Mesenchymal stem cell (in vitro differentiated cells and primary cell): ENCODE data around the gene CCT3.
A peak's percentile ranks its signal among the peaks of the same experiment; 100 is the strongest.

Experiments used
- DNase-seq: peaks from one replicate; pipeline ENCODE4 v3.0.0-alpha.2; 2013
- H2AFZ ChIP-seq: one replicate; pipeline ENCODE4 v1.6.1; 2013; ENCODE audit warnings: low read depth, mild to moderate bottlenecking, control low read depth, inconsistent platforms, low read length, moderate library complexity
- H2AK5ac ChIP-seq: 2 replicates; pipeline ENCODE4 v1.6.1; 2013; ENCODE audit warnings: low read length, moderate library complexity, mild to moderate bottlenecking, inconsistent platforms; ENCODE audit not compliant: severe bottlenecking
- H2BK120ac ChIP-seq: one replicate; pipeline ENCODE4 v1.6.1; 2013; ENCODE audit warnings: low read depth, mild to moderate bottlenecking, inconsistent platforms, low read length, moderate library complexity
- H2BK12ac ChIP-seq, 2 experiments: one replicate each; pipeline ENCODE4 v1.6.1; 2013; ENCODE audit warnings: inconsistent platforms in 2 of 2, low read length in 2 of 2, mild to moderate bottlenecking in 2 of 2, moderate library complexity in 2 of 2, control low read depth in 1 of 2
- H2BK15ac ChIP-seq: one replicate; pipeline ENCODE4 v1.6.1; 2013; ENCODE audit warnings: mild to moderate bottlenecking, low read depth, inconsistent platforms; ENCODE audit not compliant: poor library complexity, severe bottlenecking
- H2BK5ac ChIP-seq: 2 replicates; pipeline ENCODE4 v1.6.1; 2013; ENCODE audit warnings: low read depth, mild to moderate bottlenecking, low read length, control low read depth, inconsistent platforms; ENCODE audit not compliant: poor library complexity, severe bottlenecking
- H3K14ac ChIP-seq, 2 experiments: one replicate each; pipeline ENCODE4 v1.6.1; 2013; ENCODE audit warnings: inconsistent platforms in 2 of 2, low read length in 2 of 2, control low read depth in 1 of 2, mild to moderate bottlenecking in 1 of 2, moderate library complexity in 1 of 2
- H3K18ac ChIP-seq, 2 experiments: one replicate each; pipeline ENCODE4 v1.6.1; 2013; ENCODE audit warnings: inconsistent platforms in 2 of 2, low read length in 2 of 2, control low read depth in 1 of 2, low read depth in 1 of 2, mild to moderate bottlenecking in 1 of 2
- H3K23ac ChIP-seq, 2 experiments: one replicate each; pipeline ENCODE4 v1.6.1; 2013; ENCODE audit warnings: inconsistent platforms in 2 of 2, low read length in 2 of 2, mild to moderate bottlenecking in 2 of 2, moderate library complexity in 2 of 2, control low read depth in 1 of 2
- H3K27ac ChIP-seq: 2 replicates; pipeline ENCODE4 v1.5.1; 2013; ENCODE audit warnings: mild to moderate bottlenecking, moderate library complexity, low read length, control low read depth, inconsistent platforms; ENCODE audit not compliant: poor library complexity, severe bottlenecking
- H3K27me3 ChIP-seq, 2 experiments: 2 replicates each; pipeline versions ENCODE4 v1.6.1 to v1.7.0; 2013; ENCODE audit warnings: low read length in 2 of 2, mild to moderate bottlenecking in 2 of 2, moderate library complexity in 2 of 2, control low read depth in 1 of 2, inconsistent platforms in 1 of 2; ENCODE audit not compliant: control insufficient read depth in 1 of 2, insufficient read depth in 1 of 2
- H3K36me3 ChIP-seq, 2 experiments: 2 replicates each; pipeline versions ENCODE4 v1.6.1 to v1.7.0; 2013; ENCODE audit warnings: low read length in 2 of 2, control low read depth in 1 of 2, inconsistent platforms in 1 of 2, low read depth in 1 of 2, mild to moderate bottlenecking in 1 of 2; ENCODE audit not compliant: insufficient read depth in 2 of 2, control insufficient read depth in 1 of 2
- H3K4ac ChIP-seq, 2 experiments: one replicate each; pipeline ENCODE4 v1.6.1; 2013; ENCODE audit warnings: inconsistent platforms in 2 of 2, low read length in 2 of 2, mild to moderate bottlenecking in 2 of 2, moderate library complexity in 2 of 2, control low read depth in 1 of 2, low read depth in 1 of 2
- H3K4me1 ChIP-seq: 2 replicates; pipeline ENCODE4 v1.6.1; 2013; ENCODE audit warnings: low read depth, low read length, control low read depth; ENCODE audit not compliant: control insufficient read depth, insufficient read depth
- H3K4me2 ChIP-seq: 2 replicates; pipeline ENCODE4 v1.6.1; 2013; ENCODE audit warnings: low read length, mild to moderate bottlenecking, inconsistent platforms; ENCODE audit not compliant: poor library complexity, severe bottlenecking
- H3K4me3 ChIP-seq, 2 experiments: 2 replicates each; pipeline versions ENCODE4 v1.5.1 to v1.7.0; 2013; ENCODE audit warnings: low read length in 2 of 2, mild to moderate bottlenecking in 2 of 2, control low read depth in 1 of 2, low read depth in 1 of 2; ENCODE audit not compliant: insufficient read depth in 1 of 2
- H3K79me1 ChIP-seq: replicated peaks from 2 replicates; pipeline ENCODE4 v1.6.1; 2013; ENCODE audit warnings: mild to moderate bottlenecking, control low read depth, low read length, inconsistent platforms; ENCODE audit not compliant: poor library complexity, severe bottlenecking
- H3K9ac ChIP-seq: 2 replicates; pipeline ENCODE4 v1.7.0; 2013; ENCODE audit warnings: mild to moderate bottlenecking, low read length, moderate library complexity
- H3K9me3 ChIP-seq: 2 replicates; pipeline ENCODE4 v1.7.0; 2013; ENCODE audit warnings: mild to moderate bottlenecking, low read length; ENCODE audit not compliant: control insufficient read depth
- H4K8ac ChIP-seq: one replicate; pipeline ENCODE4 v1.6.1; 2013; ENCODE audit warnings: inconsistent platforms, mild to moderate bottlenecking, low read length, moderate library complexity
- H4K91ac ChIP-seq: one replicate; pipeline ENCODE4 v1.6.1; 2013; ENCODE audit warnings: mild to moderate bottlenecking, low read length, inconsistent platforms
- WGBS: methylation state at CpG from one replicate; pipeline ENCODE4 v1.1.7; 2013; ENCODE audit warnings: mixed read lengths; 5-methylcytosine and 5-hydroxymethylcytosine counted together

CCT3 gene

DNA sequence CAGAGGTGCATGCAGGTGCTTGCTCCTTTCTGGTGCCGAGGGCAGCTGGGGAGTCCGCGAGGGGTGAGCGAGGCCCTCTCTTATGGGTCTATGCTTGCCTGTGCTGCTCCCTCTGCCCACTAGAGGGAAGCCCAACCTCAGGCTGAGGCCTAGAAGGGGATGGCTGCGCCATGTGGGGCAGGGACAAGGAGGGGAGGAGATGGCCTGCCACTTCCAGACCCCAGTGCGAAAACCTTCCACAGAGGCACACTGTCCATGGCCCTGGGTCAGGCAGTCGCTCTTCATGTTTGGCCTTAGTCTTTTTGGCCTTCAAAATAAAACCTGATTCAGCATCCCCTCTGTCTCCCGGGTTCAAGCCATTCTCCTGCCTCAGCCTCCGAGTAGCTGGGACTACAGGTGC lies 44.9 kb upstream of the CCT3 start:
- H3K4me1 ChIP-seq: peaks cover 1% of the 10 kb centered on the region
- peak; percentile 71 for DNase-seq
- H3K4ac ChIP-seq: no peak overlapping the region
- H2BK15ac ChIP-seq: no peak overlapping the region
- no peak overlapping the region for H4K8ac ChIP-seq
- H2BK120ac ChIP-seq: no peak overlapping the region
- no peak overlapping the region for H3K4me2 ChIP-seq
- no peak overlapping the region for H2AFZ ChIP-seq
- H2BK12ac ChIP-seq: no peak overlapping the region
- H2BK5ac ChIP-seq: no peak overlapping the region
- H4K91ac ChIP-seq: no peak overlapping the region
- no peak overlapping the region for H3K4me3 ChIP-seq
- no peak overlapping the region for H2AK5ac ChIP-seq
- H3K27ac ChIP-seq: no peak overlapping the region
- peaks cover 29 to 31% of the 10 kb centered on the region in 2 experiments for H3K27me3 ChIP-seq
- H3K14ac ChIP-seq: no peak overlapping the region
- no peak overlapping the region for H3K18ac ChIP-seq
- H3K9ac ChIP-seq: no peak overlapping the region
- H3K79me1 ChIP-seq: no peaks in the 10 kb centered on the region
- H3K9me3 ChIP-seq: no peaks in the 10 kb centered on the region
- WGBS: 46% methylated on average over 9 of the region's 9 CpGs
- H3K36me3 ChIP-seq: no peaks in the 10 kb centered on the region
- no peak overlapping the region for H3K23ac ChIP-seq

DNA sequence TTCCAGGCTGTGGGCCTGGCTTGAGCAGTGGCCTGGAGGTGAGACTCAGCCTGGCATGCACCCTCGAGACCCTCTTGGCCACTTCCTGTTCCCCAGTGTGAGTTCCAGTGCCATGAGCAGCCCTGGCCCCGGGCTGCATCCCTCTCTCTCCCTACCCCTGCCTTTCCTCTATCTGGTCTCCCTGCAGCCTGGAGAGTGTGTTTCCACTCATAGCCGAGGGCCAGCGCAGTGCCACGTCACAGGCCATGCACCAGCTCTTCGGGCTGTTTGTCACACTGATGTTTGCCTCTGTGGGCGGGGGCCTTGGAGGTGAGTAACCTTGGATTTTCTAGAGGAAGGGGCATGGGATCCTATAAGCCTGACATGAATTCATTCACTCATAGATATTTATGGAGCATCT lies 44.5 kb upstream of the CCT3 start:
- H2BK5ac ChIP-seq: no peak overlapping the region
- no peak overlapping the region for H2BK12ac ChIP-seq
- no peak overlapping the region for H3K14ac ChIP-seq
- no peak for DNase-seq
- H2BK15ac ChIP-seq: no peak overlapping the region
- peaks cover 1% of the 10 kb centered on the region for H3K4me1 ChIP-seq
- H3K9ac ChIP-seq: no peak overlapping the region
- no peaks in the 10 kb centered on the region for H3K9me3 ChIP-seq
- H4K8ac ChIP-seq: no peak overlapping the region
- no peak overlapping the region for H3K4me3 ChIP-seq
- no peak overlapping the region for H3K23ac ChIP-seq
- no peak overlapping the region for H2AFZ ChIP-seq
- H3K18ac ChIP-seq: no peak overlapping the region
- H3K27ac ChIP-seq: no peak overlapping the region
- H2AK5ac ChIP-seq: no peak overlapping the region
- H2BK120ac ChIP-seq: no peak overlapping the region
- H3K4me2 ChIP-seq: no peak overlapping the region
- H3K27me3 ChIP-seq: peaks cover 25 to 26% of the 10 kb centered on the region in 2 experiments
- whole genome bisulfite sequencing: 49% methylated on average over 6 of the region's 7 CpGs
- no peak overlapping the region for H4K91ac ChIP-seq
- no peaks in the 10 kb centered on the region for H3K79me1 ChIP-seq
- no peak overlapping the region for H3K4ac ChIP-seq
- H3K36me3 ChIP-seq: no peaks in the 10 kb centered on the region

DNA sequence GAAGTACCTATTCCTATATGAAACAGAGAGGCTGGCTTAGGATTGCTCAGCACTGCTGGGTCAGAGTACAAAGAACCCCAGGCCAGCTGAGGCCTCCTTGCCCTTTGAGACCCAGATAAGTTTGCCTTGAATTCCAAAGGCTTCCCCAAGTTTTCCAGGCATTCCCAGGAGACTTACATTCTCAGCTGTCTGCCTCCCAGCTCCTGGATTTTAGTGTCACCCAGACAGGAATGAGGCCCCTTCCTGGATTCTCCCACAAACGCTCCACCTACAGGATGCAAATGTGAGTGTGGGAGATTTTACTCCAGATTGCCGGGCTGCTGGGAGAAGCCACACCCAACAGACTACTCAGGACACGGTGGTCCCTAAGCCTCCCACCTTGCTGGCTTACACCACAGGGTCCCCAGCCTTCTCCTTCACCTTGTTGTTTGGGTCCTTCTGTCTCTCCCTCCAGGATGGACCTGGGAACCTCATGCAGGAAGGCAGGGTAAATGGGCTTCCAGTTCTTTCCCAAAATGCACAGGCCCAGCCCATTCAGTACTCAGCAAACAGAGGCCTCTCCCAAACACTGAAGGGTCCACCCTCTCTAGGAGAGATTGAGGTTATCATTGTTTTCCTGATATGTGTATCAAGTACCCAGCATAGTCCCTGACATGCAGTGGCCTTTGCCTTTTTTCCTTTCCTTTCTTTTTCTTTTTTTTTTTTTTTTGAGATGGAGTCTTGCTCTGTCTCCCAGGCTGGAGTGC lies 41.5 kb upstream of the CCT3 start:
- Histone ChIP-seq H3K4me1 (peaks cover 1% of the 10 kb centered on the region), H2AFZ (no peak overlapping the region), H3K23ac (no peak overlapping the region), H2AK5ac (no peak overlapping the region), H3K27ac (no peak overlapping the region), H3K4me3 (no peak overlapping the region), H3K4ac (no peak overlapping the region), H3K14ac (no peak overlapping the region), H3K27me3 (peaks cover 8 to 12% of the 10 kb centered on the region in 2 experiments), H2BK5ac (no peak overlapping the region), H4K91ac (no peak overlapping the region), H2BK15ac (no peak overlapping the region), H2BK12ac (no peak overlapping the region), H3K4me2 (no peak overlapping the region), H3K9me3 (no peaks in the 10 kb centered on the region), H2BK120ac (no peak overlapping the region), H3K79me1 (no peaks in the 10 kb centered on the region), H3K18ac (no peak overlapping the region), H3K9ac (no peak overlapping the region), H4K8ac (peak overlapping the region; percentile 63), H3K36me3 (no peaks in the 10 kb centered on the region)
- 9% methylated on average over 2 of the region's 3 CpGs for WGBS
- DNase-seq: peak; percentile 33

DNA sequence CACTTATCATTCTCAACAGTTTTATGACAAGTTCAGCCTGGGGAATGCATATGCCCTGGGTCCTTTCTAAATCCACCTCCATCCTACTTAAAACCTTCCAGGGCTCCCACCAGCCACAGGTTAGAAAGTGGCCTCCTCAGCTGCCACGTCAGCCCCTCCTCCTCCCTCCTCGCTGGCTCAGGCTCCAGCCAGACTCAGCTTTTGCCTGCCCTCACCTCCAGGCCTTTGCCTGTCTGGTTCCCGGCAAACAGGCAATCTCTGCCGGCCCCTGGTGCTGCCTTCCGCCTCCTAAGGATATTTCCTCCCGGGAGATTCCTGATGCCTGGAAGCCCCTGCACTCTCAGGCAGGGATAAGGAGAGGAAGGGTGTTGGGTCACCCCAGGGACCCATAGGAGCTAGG lies 40.5 kb upstream of the CCT3 start:
- H4K8ac ChIP-seq: peak overlapping the region; percentile 12
- H3K23ac ChIP-seq: no peak overlapping the region
- H3K14ac ChIP-seq: peak overlapping the region in 1 of 2 experiments; percentile 75
- no peak overlapping the region for H2BK120ac ChIP-seq
- no peak overlapping the region for H3K27ac ChIP-seq
- no peaks in the 10 kb centered on the region for H3K36me3 ChIP-seq
- no peak overlapping the region for H3K9ac ChIP-seq
- H4K91ac ChIP-seq: no peak overlapping the region
- no peak overlapping the region for H3K4ac ChIP-seq
- H3K18ac ChIP-seq: peak overlapping the region in 1 of 2 experiments; percentile 19
- H3K4me3 ChIP-seq: no peak overlapping the region
- peaks cover 1% of the 10 kb centered on the region for H3K4me1 ChIP-seq
- no peak overlapping the region for H3K4me2 ChIP-seq
- no peak overlapping the region for H2AFZ ChIP-seq
- peaks cover 12 to 14% of the 10 kb centered on the region in 2 experiments for H3K27me3 ChIP-seq
- H2AK5ac ChIP-seq: no peak overlapping the region
- no peak overlapping the region for H2BK5ac ChIP-seq
- peak overlapping the region; percentile 64 for H2BK15ac ChIP-seq
- WGBS: 72% methylated on average over 6 of the region's 6 CpGs
- no peaks in the 10 kb centered on the region for H3K9me3 ChIP-seq
- H2BK12ac ChIP-seq: peak overlapping the region in 1 of 2 experiments; percentile 42
- no peaks in the 10 kb centered on the region for H3K79me1 ChIP-seq
- DNase-seq: no peak
